GM19193 (cell line): ENCODE results near the gene TBC1D22A.

Experiments
- POLR2A ChIP-seq: IDR thresholded peaks from 4 replicates; pipeline ENCODE4 v1.6.1; 2011; ENCODE audit not compliant: insufficient read depth, insufficient read length; ENCODE audit errors: extremely low read depth

Gene TBC1D22A

DNA sequence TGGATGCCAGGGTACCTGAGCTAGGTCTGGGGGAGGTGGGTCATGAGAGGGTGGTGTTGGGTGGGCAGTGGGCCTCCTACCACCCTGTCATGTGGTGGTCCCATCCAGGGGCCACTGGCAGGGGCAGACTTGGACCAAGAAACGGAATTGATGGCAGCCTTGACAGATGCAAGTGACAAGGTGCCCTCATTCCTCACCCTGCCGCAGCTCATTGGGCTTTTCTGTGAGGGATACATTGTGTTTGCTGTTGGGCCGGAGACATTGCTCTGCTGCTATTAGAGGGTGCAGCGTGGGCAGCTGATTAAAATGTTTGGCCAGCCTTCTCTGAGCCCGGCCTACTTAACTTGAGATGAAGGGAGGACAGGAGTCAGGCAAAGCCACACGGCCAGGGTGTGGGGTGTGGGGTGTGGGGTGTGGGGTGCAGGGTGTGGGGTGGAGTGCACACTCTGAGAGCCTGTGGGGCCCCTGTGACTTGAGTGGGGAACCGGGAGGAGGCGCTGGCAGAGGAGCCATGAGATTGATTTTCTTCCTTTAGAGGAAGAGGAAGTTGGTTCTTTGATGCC is 351.5 kb downstream of the TBC1D22A start:
- no peak for TF ChIP-seq POLR2A

DNA sequence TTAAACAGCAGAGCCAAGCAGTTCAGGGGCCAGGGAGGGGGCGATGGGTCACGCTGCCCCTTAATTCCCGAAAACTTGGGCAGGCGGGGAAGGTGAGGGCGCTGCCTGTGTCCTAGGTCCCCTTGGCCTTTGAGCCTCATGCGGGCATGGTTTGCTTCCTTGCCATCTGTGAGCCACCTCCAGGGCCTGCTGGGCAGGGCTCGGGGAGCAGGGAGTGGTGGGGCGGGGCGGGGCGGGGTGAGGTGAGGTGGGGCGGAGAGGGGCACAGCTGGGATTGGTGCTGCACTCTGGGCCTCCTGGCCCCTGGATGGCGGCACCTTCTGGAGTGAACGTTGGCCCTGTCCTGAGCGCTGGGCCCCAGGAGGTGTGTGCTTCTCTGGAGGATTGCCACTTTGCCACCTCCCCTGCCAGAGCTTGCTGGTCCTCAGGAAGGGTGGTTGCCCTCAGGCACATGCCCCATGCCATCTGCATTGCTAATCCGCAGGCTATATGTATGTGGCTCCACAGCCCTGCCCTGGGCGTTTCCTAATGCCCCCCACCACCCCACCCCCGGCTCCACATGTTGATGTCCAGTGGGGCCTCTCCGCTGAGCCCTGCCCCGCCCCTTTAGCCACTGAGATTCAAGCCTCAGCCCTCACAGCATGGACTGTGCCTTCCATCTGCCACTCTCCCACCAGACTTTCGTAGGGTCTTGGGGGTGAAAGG is 352.5 kb downstream of the TBC1D22A start:
- no peak for TF ChIP-seq POLR2A

DNA sequence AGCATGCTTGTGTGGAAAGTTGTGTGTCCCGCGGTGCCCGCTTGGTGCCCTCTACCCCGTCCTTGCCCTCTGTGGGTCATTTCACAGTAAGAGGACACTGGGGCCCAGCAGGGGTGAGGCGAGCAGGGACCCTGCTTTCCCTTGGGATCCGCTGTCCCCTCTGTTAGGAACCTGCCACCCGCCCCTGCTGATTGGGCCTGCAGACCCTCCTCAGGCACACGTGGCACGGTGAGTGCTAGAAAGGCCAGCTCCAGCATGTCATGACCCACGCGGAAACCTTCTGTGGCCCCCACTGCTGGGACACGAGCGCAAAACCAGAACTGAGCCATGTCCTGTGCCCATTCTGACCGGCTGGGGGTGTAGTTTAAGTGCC is 353.1 kb downstream of the TBC1D22A start:
- no peak for TF ChIP-seq POLR2A

DNA sequence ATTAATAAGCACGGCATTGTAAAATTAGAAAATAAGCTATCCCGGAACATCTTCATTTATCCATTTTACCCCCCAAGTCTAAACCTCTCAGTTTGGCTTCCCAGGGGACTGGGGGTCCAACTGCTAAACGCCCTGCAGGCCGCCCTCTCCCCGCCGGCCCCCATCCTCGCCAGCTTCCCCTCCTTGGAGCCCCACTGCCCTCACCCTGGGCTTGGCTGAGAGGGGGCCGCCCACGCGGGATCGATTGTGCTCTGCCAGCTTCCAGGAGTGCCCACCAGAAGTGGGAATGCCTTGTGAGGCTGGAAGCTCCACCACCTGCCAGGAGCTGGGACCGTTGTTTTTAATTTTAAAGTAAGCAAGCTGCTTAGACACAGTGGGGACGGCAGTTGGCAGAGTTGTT is 353.5 kb downstream of the TBC1D22A start:
- TF ChIP-seq POLR2A = no peak

DNA sequence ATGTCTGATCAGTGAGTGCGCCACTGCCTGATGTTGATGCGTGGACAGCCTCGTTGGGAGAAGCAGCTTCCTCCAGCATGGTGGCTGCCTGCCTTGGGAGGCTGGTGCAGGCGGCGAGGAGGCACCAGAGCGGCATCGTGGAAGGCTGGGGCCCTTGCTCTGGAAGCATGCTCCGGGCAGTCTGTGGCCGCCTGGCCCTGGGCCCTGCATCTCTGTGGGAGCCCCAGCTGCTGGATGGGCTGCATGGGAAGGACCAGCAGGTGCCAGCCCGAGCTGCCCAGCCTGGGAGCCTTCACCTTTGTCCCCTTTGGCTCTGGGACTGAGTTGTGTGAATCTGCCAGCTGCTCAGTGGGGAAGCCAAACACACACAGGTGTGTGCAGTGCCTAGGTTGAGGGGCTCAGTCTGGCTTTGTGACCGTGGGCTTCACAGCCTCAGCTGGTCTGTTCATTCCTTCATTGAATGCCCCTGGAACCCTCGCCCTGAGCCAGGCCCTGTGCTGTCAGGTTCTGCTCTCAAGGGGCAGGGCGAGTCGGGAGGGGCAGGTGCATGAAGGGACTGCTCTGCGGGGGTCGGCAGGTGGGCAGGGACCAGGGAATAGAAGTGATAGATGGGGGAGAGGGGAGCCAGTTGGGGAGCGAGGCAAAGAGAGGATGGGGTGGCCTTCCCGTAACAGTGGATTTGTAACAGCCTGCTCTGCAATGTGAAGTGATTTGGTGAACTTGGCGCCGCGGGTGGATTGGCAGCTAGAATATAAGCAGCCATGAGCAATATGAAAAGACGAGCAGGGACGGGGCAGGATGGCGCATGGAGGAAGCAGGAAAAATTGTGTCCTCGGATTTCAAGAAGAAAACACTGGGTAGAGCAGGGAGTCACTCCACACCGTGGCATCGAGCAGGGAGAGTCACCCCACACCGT is 354.2 kb downstream of the TBC1D22A start:
- no peak for TF ChIP-seq POLR2A

DNA sequence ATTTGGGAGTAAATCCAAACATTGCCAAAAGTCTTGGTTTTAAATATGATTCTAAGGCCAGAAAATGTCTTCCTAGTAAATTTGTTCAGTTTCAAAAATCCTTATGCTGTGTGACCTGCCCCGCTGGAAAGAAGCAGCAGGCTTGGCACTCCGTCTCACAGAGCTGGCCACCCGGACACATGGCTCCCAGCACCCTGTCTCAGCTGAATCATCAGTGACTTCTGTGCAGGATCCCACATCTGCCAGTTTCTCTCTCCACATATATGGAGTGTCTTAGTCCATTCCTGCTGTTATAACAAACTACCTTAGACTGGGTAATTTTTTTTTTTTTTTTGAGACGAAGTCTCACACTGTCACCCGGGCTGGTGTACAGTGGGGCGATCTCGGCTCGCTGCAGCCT is 356.7 kb downstream of the TBC1D22A start:
- no peak for TF ChIP-seq POLR2A

DNA sequence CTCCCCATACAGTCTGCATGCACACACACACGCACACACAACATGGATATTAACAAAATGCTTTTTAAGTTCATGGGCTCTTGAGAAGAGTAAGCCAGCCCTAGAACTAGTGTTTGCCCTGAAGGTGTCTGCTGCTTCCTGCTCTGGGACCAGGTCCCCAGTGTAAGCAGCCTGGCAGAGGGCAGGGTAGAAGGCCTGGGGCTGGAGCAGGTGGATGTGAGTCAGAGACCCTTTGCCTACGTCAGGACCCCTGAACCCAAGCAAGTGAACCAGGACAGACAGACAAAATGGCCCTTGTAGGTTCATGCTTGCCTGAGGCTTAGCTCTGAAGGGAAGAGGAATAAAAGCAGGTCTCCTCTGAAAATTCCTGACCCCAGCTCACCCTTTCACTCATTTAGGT is 357.9 kb downstream of the TBC1D22A start:
- TF ChIP-seq POLR2A = no peak

DNA sequence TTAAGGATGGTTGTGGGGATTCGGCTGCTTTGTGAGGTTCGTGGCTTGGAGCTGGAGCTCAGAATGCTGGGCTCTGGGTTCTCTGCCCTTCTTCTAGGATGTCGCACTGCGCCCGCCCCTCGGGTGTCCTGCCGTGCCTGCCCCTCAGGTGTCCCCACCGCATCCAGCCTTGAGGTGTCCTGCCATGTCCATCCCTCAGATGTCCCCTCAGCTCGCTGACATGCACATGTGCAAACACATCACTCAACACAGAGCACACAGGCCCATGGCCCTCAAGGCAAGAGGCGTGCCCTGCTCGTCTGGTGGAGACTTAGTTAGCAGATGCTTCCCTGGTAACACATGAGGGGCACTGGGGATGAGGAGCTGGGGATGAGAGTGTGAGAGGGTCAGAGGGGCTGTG is 359.3 kb downstream of the TBC1D22A start:
- TF ChIP-seq POLR2A = no peak

DNA sequence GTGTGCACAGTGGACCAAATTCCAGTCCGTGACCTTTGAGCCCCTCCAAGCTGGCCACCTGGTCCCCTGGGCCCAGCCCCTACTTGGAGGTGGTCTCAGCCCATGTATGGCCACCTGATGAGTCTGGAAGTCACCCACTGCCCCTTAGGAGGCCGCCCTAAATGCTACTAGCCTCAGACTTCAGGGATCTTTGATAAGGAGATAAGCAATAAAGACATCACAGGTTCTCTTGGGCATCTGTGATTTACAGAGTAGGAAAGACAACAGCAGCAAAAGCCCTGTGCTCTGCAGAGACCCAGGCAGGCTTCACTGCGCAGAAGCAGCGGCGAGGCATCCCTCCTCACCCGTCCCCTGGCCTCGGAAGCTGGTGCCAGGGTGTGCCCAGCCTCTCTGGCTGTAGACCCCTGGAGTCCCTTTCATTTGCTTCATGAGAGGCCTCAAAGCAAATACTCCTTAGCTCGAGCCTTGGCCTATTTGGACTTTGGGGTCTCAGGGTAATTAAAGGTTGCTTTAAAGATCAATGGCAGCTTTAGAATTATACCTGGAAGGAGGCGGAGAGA is 360.1 kb downstream of the TBC1D22A start:
- TF ChIP-seq POLR2A = no peak

DNA sequence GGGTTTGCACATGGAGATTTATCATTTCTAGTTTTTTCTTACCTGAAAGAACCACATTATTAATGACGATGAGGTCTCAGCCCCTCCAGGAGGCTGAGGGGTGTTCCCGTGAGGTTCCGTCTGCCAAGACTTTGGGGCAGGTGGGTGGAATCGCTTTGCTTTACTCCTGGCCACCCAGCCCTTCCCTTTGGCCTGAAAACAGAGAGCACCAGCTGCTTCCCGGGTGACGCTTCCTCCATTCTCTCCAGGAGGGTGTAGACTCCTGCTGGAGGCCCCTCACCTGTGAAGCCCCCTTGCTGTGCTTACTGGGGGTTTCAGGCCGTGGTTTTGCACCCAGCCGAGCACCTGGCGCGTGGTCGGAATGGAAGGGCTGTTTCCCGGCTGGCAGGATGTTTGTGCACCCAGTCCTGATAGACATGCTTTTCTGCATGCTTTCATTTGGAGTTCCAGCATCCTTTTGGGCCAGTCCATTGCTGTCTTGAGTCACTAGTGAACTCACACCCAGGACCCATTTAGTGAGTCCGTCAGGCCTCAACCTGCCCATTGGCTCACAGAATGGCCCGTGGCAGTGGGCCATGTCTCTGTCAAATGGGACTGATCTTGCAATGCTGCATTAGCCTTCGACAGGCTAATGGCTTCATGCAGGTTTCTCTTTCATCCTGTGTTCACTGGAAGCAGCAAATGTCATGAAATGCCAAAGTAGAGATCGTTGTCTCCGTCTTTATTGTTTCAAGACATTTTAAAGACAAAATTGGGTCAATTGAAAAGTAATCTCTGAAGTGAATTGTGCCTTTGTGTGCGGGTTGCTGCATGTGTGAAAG is 360.8 kb downstream of the TBC1D22A start:
- no peak for TF ChIP-seq POLR2A

DNA sequence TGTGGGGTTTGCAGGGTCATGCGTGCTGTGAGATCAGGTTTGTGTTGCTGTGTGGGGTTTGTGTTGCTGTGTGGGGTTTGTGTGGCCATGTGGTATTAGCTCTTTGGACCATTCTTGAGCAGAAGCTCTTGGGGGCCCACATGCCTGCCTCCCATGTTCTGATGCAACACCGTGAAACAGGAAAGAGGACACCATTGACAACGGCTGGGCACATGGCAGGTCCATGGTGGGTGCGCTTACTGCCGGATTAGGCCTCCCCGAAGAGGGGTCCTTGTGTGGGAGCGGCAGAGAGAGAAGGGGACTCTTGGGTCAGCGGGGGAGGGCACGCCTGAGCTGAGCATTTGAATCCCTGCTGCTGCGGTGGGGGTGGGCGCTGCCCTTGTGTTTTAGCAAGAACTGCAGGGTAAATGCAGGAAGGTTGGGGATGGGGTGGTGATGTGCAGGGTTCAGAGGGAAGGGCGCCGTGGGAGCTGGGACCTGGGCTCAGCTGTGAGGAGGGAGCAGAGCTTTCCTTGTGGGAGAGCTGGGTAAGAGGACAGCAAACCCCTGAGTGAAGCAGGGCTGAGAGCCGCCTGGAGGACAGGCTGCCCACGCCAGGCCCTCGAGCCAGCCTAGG is 361.5 kb downstream of the TBC1D22A start:
- TF ChIP-seq POLR2A = no peak

DNA sequence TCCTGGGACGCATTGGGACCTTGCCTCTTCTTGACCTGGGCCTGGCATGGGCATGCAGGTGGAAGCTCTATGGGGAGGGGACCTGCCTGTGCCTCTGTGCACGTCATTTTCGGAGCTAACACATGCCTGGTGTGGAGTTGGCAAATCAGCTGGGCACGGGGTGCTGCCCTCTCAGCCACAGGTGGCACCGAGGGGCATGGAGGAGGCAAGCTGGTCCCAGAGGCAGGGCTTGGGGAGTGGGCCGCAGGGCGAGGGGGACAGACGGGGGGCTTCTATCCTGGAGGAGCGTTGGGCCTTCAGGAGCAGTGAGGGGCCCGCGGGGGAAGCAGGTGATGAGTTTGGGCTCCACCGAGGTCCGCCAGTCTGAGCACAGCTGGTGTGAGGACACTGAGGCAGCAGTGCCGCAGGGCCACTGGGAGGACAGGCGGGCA is 362.0 kb downstream of the TBC1D22A start:
- TF ChIP-seq POLR2A = no peak

DNA sequence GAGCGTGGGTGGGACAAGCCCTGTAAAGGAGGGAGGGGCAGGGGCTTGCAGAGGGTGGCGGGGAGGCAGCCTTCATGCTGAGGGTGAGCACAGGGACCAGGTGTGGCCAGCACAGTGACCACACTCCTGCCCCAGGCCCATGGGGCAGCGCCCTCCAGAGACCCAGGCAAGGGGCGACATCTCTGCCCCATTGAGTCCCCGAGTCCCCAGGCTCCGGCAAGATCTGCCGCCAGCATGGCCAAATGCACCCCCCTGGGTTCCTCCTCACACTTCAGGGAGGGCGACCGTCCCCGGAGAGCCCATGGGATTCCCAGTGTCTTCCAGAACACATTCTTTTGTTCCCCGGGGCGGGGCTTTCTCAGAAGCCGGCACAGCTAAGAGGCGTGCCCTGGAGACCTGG is 362.5 kb downstream of the TBC1D22A start:
- TF ChIP-seq POLR2A = no peak

DNA sequence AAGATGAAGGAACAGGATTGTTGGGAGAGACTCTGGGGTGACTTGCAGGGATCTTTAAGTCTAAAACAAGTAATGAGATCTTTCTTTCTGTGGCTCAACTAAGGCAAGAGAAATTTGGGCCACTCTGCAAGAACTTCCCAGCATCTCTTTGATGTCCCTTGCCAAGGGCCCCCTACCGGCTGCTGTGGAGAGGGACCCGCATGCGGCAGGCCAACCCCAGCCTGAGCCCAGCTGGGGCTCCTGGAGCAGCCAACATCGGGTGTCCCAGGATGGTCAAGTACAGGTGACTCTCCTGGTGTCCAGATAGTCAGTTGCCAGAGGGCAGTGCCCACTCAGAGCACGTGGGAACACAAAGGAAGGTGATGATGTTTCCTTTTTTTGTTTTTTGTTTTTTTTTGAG is 363.2 kb downstream of the TBC1D22A start:
- TF ChIP-seq POLR2A = no peak
